Measurements from ENCODE around the gene WFDC6. TPM values are rescaled to one million over a fixed set of nuclear protein-coding genes. Genes with fewer than 3 reads are reported as not detected.

Gene WFDC6
- total RNA-seq, 4 donors from 2014 or later: not detected

GRCh38 chr20:45495501-45495941 lies 43.8 kb downstream of the WFDC6 start:
- 78% methylated on average over 1 of the region's 1 CpG; no CpG with 5 or more reads in 1 of the 2 donors for WGBS, 2 donors (ENCODE audit: low coverage in 1 of 2)
- H3K4me3 ChIP-seq: no peak overlapping the region

GRCh38 chr20:45489083-45489531 lies 50.2 kb downstream of the WFDC6 start:
- Histone ChIP-seq H3K9me3 (no peaks in the 10 kb centered on the region), H3K27ac (no peak overlapping the region), H3K4me1 (peaks cover 0 to 4% (median 0%) of the 10 kb centered on the region in 4 donors), H3K36me3 (no peaks in the 10 kb centered on the region), H3K27me3 (peaks cover 6% of the 10 kb centered on the region), H3K4me3 (no peak overlapping the region)
- intact Hi-C loops (cut with DNase I; ENCODE audit: low total_unique reads): no loop called here
- in situ Hi-C loops (cut with MboI; ENCODE audit: low pct_ligation_motif_present in 1 of 4, low pct_unique_long_range_greater_than_20kb in 1 of 4, low sequenced_read_pairs in 3 of 4): no loop called here
- 67% methylated on average over 1 of the region's 1 CpG; no CpG with 5 or more reads in 1 of the 2 donors for WGBS, 2 donors (ENCODE audit: low coverage in 1 of 2)
- no peak for TF ChIP-seq CTCF (IDR thresholded peaks at IDR 0.05)
- no peak for TF ChIP-seq EP300 (IDR thresholded peaks at IDR 0.05; ENCODE audit: low read depth)
- TF ChIP-seq POLR2AphosphoS5 (IDR thresholded peaks at IDR 0.05): no peak
- no peak for TF ChIP-seq POLR2A (IDR thresholded peaks at IDR 0.05)
- DNase-seq: no peak

More at GRCh38 chr20:45495501-45495941, 43.8 kb downstream of the WFDC6 start:
- Histone ChIP-seq H3K27ac (no peak overlapping the region), H3K27me3 (peaks cover 5% of the 10 kb centered on the region), H3K9me3 (no peaks in the 10 kb centered on the region), H3K4me1 (peaks cover 0 to 31% (median 8%) of the 10 kb centered on the region in 4 donors), H3K36me3 (no peaks in the 10 kb centered on the region)
- TF ChIP-seq POLR2AphosphoS5 (IDR thresholded peaks at IDR 0.05): no peak
- no peak for TF ChIP-seq EP300 (IDR thresholded peaks at IDR 0.05; ENCODE audit: low read depth)
- no peak for TF ChIP-seq CTCF (IDR thresholded peaks at IDR 0.05)
- TF ChIP-seq POLR2A (IDR thresholded peaks at IDR 0.05): no peak
- intact Hi-C loops (cut with DNase I; ENCODE audit: low total_unique reads) (no loop called here), in situ Hi-C loops (cut with MboI; ENCODE audit: low pct_ligation_motif_present in 1 of 4, low pct_unique_long_range_greater_than_20kb in 1 of 4, low sequenced_read_pairs in 3 of 4) (no loop called here)
- DNase-seq: no peak

- no peak for DNase-seq
- WGBS, 2 donors (ENCODE audit: low coverage in 1 of 2): 56% methylated on average over 20 of the region's 20 CpGs; no CpG with 5 or more reads in 1 of the 2 donors
- in situ Hi-C loops (cut with MboI; ENCODE audit: low pct_ligation_motif_present in 1 of 4, low pct_unique_long_range_greater_than_20kb in 1 of 4, low sequenced_read_pairs in 3 of 4) (no loop called here), intact Hi-C loops (cut with DNase I; ENCODE audit: low total_unique reads) (no loop called here)
- TF ChIP-seq POLR2A (IDR thresholded peaks at IDR 0.05) (no peak), CTCF (IDR thresholded peaks at IDR 0.05) (peak in 1 of 5 experiments; percentile 10), EP300 (IDR thresholded peaks at IDR 0.05; ENCODE audit: low read depth) (no peak)
- Histone ChIP-seq H3K27me3 (peaks cover 6% of the 10 kb centered on the region), H3K4me3 (no peak overlapping the region), H3K9me3 (no peaks in the 10 kb centered on the region), H3K36me3 (no peaks in the 10 kb centered on the region), H3K4me1 (peaks cover 0 to 4% (median 0%) of the 10 kb centered on the region in 4 donors), H3K27ac (no peak overlapping the region)
These were observed 52.0 kb downstream of the WFDC6 start for GRCh38 chr20:45487231-45487635.

- peaks cover 6% of the 10 kb centered on the region for H3K27me3 ChIP-seq
- intact Hi-C loops (cut with DNase I; ENCODE audit: low total_unique reads): no loop called here
- no peak for TF ChIP-seq POLR2A (IDR thresholded peaks at IDR 0.05)
- TF ChIP-seq POLR2AphosphoS5 (IDR thresholded peaks at IDR 0.05): no peak
- no peak for TF ChIP-seq CTCF (IDR thresholded peaks at IDR 0.05)
- TF ChIP-seq EP300 (IDR thresholded peaks at IDR 0.05; ENCODE audit: low read depth): no peak
- H3K27ac ChIP-seq: peak overlapping the region in 1 of 4 donors; percentile 40
- WGBS, 2 donors (ENCODE audit: low coverage in 1 of 2): 44 to 46% methylated on average over 4 of the region's 4 CpGs
- in situ Hi-C loops (cut with MboI; ENCODE audit: low pct_ligation_motif_present in 1 of 4, low pct_unique_long_range_greater_than_20kb in 1 of 4, low sequenced_read_pairs in 3 of 4): no loop called here
- no peaks in the 10 kb centered on the region for H3K9me3 ChIP-seq
- H3K4me3 ChIP-seq: no peak overlapping the region
- no peak for DNase-seq
- H3K4me1 ChIP-seq: peaks cover 0 to 4% (median 0%) of the 10 kb centered on the region in 4 donors
- H3K36me3 ChIP-seq: no peaks in the 10 kb centered on the region
These were observed 53.9 kb downstream of the WFDC6 start for GRCh38 chr20:45485388-45485787.
